HL-60/S4 treated with phorbol 12-myristate 13-acetate at 8.2 ng/mL for 4 days and 3 days (cell line): Measurements from ENCODE around the gene IREB2.
"Not testable (repeated sequence)": the region's sequence is repeated elsewhere in the genome, so short reads cannot be mapped to it uniquely, and the experiment has no call there.

ENCODE experiments used
- in situ Hi-C: fragments of 300-500 bp; cut with MboI; formaldehyde crosslinking; loops from 2 replicates; pipeline ENCODE4 v1.15.0; 2022; ENCODE audit warnings: low sequenced_read_pairs

IREB2 gene

DNA sequence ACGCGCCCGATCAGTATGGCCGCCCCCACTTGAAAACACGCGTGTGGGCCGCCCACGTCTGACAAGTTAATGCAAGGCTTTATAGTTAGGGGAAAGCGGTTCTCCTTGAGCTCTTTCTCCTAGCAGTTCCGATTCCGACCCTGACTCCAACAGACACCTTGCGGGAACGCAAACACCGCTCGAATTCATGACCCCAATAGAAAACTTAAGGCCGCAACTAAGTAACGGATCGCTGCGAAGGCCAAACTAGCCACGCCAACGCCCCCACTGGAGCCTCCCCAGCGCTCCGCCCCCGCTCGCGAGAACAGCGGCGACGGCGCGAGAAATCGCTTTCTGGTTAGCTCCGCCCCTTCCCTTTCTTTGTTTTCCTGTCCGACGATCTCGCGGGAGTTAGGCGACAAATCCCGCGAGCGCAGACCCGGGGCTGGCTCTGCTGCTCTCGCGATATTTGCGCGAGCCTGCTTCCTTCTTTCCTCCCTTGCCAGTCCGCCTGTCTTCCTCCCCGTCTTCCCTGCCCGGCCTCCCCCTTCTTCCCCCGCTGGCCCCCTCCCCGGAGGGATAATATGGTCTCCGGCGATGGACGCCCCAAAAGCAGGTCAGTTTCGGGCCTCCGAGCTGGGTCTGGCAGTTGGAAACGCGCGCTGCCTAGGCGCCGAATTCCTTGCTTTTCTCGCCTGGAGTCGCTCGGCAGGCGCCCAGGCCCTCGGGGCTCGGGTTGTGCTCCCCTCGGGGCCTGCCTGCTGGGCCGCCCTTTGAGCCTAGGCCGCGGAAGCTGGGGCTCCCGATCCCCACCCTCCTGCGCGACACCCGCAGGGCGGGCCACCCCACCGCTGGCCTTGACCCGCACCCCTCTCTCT lies at the start of gene IREB2:
IREB2 (plus strand) TSS at position 455 of the 857 bp plus-strand sequence; CDS start at position 577, 122 bp downstream.
- in situ Hi-C loops = no loop called here

DNA sequence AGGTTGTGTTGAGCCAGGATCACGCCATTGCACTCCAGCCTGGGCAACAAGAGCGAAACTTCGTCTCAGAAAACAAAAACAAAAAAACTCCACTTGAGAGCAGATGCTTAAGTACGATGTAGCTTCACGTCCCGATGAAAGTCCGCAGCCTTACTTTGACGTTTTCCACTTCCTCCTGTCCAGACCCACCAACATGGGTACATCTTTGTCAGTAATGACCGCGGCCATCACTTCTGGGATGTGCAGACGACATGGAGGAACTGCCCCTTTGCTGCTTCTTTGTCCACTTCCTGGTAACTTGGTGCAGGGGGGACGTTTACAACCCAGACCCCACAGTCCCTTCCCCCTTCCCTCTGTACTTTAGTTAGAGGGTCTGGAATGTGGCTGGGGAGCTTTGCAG lies 49.2 kb upstream of the IREB2 start:
- in situ Hi-C loops = no loop called here

GRCh38 chr15:78389322-78389721 lies 48.7 kb upstream of the IREB2 start:
- in situ Hi-C loops = no loop called here

DNA sequence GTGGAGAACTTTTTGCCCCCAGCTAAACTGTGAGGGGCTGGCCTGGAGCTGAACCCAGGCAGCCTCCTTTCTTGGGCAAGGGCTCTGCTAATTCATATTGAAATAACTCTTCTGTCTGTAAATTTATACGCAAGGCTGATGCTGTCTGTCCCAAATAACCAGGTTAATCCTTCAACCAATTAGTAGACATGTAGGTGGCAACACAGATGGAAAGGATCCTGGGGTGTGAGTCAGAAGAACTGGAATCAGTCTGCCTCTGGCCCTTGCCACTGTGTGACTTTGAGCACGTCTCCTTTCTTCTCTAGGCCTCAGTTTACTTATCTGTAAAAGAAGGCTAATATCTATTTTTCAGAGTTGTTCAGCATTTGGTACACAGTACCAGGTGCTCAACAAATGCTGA lies 48.3 kb upstream of the IREB2 start:
- in situ Hi-C loops = no loop called here

DNA sequence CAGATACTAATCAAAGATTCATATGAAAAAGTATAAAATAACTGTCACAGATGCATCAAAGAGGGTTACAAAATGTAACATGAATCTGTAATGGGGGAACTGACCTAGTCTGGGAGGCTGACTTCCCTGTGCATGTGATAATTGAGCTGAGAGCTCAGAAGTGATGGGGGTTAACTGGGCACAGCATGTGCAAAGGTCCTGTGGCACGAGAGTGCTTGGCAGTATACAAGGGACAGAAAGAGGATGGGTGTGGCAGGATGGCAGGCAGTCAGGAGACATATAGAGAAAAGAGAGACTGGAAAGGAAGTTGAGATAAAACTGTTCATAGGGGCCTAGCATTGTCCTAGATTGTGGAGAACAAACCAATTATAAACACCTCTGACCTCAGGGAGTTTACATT lies 47.8 kb upstream of the IREB2 start:
- in situ Hi-C loops = no loop called here

GRCh38 chr15:78390826-78391225 lies 47.2 kb upstream of the IREB2 start:
- in situ Hi-C loops = no loop called here

DNA sequence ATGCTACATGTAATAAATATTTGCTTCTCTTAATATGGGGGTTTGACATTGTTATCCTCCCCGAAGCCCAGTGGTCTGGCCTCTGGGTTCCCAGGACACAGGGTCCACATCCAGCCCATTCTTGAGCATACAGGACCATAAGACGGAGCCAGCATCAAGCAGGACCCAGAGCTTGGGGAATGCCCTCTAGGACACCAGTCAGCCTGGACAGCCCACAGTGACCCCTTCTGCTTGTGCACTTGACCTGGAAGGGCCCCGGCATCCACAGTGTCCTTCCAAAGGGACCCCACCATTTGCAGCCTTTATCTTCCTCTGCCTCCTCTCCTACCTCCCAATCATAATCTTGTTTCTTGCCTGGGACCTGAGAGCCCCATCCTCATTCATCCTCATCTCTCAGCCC lies 46.2 kb upstream of the IREB2 start:
- in situ Hi-C loops = no loop called here

GRCh38 chr15:78392430-78392829 lies 45.6 kb upstream of the IREB2 start:
- in situ Hi-C loops = no loop called here

DNA sequence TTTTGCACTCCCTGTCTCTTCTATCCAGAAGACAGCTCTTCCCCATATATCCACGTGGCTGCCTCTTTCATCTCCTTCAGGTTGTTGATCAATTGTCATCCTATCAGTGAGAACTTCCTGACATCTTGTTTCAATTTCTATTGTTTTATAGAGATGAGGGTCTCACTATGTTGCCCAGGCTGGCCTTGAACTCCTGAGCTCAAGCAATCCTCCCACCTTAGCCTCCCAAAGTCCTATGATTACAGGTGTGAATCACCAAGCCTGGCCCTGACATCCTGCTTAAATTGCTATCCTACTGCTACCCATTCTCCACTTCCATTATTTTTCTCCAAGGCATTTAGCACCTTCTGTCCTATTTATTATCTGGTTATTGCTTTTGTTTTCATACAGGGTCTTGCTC lies 44.9 kb upstream of the IREB2 start:
- in situ Hi-C loops = no loop called here

- in situ Hi-C loops = no loop called here
Measured at GRCh38 chr15:78394026-78394425, 44.0 kb upstream of the IREB2 start.

GRCh38 chr15:78394981-78395616 lies 42.9 kb upstream of the IREB2 start:
- in situ Hi-C loops = no loop called here

- in situ Hi-C loops = no loop called here
Measured at GRCh38 chr15:78396186-78396814, 41.7 kb upstream of the IREB2 start.

DNA sequence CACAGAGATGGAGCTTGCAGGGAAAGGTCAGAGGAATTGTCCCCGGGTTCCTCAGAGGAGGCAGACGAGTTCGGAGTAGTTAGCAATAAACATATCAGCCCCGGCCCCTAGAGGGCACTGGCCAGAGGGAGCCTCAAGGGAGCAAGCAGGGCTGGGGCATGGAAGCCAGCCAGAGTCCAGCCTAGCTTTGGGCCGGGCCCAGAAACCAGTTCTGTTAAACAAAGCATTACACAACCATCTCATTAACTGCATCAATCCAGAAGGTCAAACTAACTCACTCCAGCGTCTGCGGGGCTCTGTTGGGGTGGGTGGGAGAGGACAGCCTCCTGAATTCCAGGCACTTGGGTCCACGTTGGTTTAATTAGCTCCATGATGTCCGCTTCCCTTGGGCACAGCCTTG lies 41.0 kb upstream of the IREB2 start:
- in situ Hi-C loops = no loop called here

DNA sequence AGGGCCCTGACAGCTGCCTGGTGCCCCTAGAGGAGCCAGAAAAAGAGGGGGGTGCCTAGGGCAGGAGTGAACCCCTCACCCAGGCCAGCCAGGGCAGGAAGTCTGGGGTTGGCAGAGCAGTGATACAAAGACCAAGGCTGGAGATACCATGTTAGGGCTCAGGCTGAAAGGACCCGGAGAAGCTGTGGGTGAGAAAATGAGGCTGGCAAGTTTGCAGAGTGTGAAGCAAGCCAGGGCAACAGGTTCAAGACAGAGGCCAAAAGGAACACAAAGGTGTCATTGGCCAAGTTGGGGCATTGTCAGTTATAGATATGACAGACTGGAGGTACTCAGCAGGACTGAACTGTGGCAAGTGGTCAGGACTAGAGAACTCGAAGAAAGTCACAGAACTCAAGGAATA lies 40.6 kb upstream of the IREB2 start:
- in situ Hi-C loops = no loop called here

DNA sequence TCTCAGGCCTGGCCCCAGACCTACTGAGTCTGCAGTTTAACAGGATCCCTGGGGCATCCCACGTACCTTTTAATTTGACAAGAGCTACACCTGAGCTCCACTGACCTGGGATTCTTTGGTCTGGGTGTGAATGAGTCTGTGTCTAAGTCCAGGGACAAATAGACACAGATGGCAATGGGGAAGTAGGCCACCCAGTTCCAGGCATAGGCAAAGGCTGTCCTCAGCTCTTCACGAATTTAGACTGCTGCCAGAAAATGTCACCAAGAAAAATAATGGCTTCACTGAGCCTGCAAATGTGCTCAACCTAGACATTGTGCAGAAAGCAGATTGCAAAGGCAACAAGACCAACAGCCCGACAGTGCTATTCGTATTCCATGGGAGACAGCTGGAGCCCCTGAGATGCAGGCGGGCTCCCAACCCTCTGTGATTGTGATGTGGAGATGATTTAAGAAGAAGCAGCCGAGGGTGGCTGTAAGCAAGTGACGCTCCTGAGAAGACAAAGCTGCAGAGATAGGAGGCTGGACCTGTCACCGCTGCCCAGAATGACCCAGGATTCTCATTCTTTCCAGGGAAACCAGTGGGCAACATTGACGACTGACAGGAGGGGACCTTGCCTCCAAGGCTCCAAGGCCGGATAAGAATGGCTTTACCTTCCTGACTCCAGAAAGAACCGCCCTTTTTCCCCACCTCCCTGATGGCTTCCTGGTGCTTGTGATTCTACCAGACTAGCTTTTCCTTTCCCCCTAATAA lies 39.8 kb upstream of the IREB2 start:
- in situ Hi-C loops = no loop called here

DNA sequence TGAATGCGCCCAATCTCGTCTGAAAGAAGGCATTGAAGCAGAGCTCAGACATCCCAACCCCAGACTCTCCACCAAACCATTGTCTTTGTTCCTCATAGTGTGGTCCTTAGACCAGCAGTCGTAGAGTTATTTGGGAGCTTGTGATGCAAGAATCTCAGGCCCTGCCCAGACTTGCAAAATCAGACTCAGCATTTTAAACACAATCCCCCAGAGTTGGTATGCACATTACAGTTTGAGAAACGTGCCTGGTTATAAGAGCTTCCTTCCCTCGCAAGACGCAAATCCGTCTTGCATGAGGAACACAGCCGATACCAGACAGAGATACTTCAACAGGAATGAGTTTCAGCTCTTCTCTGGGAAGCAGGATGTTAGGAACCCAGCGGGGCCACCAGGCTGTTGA lies 38.9 kb upstream of the IREB2 start:
- in situ Hi-C loops = no loop called here

DNA sequence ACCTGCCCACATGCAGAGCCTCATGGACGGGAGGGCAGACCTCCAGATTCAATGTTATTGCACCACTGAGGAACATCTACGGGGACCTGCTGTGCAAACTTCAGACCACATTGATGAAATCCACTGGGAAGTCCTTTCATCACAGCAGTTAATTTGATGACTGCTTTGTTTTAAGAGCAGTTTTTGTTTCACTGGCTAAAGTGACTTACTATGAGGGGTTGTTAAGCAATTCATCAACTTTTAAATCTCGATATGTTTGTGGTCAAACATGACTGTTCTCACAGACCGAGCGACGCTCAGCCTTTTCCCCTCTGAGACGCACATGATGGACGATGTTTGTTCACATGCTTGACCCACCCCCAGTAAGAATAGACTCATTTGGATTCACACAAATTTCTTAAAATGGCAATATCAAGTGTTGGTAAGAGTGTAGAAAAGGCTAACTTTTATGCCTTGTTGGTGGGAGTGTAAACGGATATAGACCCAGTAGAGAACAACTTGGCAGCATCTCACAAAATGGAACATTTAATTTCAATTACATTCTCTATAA lies 35.9 kb upstream of the IREB2 start:
- in situ Hi-C loops = no loop called here

- in situ Hi-C loops = no loop called here
Measured at GRCh38 chr15:78404125-78404524, 33.9 kb upstream of the IREB2 start.

DNA sequence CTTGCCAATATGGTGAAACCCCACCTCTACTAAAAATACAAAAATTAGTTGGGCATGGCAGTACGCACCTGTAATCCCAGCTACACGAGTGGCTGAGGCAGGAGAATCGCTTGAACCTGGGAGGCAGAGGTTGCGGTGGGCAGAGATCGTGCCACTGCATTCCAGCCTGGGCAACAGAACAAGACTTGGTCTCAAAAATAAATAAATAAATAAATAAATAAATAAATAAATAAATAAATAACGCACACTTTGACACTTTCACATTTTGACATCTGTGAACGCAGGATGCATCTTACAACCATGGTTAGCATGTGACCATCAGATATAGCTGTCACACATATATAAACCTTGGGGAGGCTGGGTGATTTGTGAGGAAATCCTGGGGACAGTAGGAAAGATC lies 33.2 kb upstream of the IREB2 start:
- in situ Hi-C loops = not testable (repeated sequence)

DNA sequence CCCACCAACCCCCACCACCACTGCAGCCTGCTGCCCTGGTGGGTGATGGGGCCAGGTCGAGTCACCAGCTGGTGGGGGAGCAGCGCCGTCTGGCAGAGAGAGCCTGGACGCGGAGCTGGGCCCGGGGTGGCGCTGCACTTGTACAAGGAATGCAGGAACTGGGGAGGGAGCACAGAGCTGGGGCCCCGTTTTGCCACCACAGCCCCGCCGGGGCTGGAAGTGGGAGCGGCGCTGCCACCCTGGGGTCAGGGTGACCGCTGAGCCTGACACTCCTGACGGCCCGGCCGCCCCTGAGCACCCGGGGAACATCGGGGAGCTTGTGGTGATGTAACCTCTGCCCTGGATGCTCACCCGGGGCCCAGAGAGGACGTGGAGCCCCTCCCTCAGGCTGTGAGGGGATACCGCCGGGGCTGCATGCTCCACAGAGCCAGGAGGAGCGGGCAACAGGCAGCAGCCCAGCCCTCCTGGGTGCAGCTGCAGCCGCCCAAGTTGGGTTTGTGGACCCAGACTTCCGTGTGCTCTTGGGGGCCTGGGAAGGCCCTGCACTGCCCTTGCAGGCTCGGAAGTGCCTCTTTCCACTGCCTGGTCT lies 32.6 kb upstream of the IREB2 start:
- in situ Hi-C loops = no loop called here
